ENCODE results near the gene SAMM50.

Gene SAMM50

GRCh38 chr22:43955040-43955882, at the start of gene SAMM50:
SAMM50 (plus strand) TSS chr22:43955442; CDS start chr22:43955578, 136 bp downstream.
- peak; percentile 94 for DNase-seq (ENCODE audit: low read depth)

- DNase-seq (ENCODE audit: low read depth), result no peak
These were observed 49.6 kb upstream of the SAMM50 start for GRCh38 chr22:43905681-43906080.

DNA sequence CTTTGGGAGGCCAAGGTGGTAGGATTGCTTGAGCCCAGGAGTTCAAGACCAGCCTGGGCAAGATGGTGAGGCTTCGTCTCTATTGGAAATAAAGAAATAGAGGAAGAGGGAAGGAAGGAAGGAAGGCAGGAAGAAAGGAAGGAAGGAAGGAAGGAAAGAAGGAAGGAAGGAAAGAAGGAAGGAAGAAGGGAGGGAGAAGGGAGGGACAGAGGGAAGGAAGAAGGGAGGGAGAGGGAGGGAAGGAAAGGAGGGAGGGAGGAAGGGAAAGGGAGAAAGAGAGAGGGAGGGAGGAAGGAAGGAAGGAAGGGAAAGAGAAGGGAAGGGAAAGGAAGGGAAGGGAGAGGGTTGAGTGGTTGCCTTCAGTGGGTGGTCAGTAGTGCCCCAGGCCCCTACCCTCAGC, 45.5 kb upstream of the SAMM50 start:
- DNase-seq (ENCODE audit: low read depth), result no peak

DNA sequence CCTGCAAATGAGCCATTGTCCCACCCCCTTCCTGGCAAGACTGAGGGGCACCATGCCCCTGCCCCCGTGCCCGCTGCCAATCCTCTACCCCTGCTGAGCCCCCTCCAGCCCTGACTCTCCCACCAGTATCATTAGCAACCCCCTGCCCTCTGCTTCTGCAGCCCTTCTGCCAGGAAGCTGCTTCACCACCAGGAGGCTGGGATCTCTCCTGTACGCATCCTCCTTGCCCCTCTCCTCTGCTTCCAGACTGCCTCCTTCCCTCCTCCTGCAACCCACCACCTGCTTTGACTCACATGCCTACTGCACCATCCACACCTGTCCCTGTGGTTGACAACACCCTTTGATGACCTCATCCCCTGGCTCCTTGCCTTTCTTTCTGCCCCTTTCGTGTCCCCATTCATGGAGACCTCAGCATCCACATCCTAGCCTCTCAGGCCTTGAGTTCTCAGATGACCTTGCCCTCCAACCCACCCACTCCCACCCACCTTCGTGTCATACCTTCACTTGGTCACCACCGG, 45.0 kb upstream of the SAMM50 start:
- DNase-seq (ENCODE audit: low read depth), result no peak

DNA sequence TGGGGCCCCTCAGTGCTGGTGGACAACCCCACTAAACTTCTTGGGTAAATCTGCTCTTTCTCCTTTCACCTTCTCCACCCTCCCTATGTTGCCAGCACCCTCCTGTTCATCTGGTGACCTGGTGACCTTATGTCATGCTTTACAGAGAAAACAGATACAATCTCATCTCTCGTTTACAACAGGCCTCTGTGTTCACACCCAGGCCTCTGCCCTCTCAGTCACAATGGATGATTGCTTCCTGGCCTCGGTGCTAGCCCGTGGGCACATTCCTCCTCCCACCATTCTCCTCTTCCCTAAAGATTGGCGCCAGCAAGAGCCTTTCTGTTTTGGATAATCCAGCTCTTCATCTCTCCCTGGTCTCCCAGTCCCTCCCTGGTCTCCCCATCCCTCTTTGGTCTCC, 43.9 kb upstream of the SAMM50 start:
- DNase-seq (ENCODE audit: low read depth), result no peak

GRCh38 chr22:43917521-43917920, 37.7 kb upstream of the SAMM50 start:
- peak; percentile 38 for DNase-seq (ENCODE audit: low read depth)

GRCh38 chr22:43919106-43919973, 35.9 kb upstream of the SAMM50 start:
- DNase-seq (ENCODE audit: low read depth), result peak; percentile 86

DNA sequence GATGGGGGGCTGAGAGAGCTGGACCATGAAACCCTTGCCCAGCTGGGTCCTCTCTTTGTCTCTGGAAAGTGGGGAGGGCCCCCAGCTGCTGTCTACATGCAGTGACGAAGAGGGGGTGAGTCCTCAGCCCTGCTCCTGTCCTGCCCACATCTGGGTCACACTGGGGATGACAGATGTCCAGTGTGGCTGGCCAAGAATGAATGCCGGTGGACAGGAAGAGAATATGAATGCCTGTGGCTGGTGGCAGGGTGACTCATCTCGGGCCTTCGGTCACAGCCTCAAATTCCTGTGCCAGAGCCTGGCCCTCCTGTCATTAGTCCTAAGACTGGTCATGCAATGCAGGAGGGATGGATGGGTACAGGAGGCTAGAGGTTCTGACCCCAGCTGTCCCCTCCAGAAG, 33.9 kb upstream of the SAMM50 start:
- peak; percentile 91 for DNase-seq (ENCODE audit: low read depth)

GRCh38 chr22:43922123-43922522, 33.1 kb upstream of the SAMM50 start:
- DNase-seq (ENCODE audit: low read depth), result no peak

- peak; percentile 53 for DNase-seq (ENCODE audit: low read depth)
These were observed 32.1 kb upstream of the SAMM50 start for GRCh38 chr22:43923191-43923590.

- peak; percentile 88 for DNase-seq (ENCODE audit: low read depth)
These were observed 31.4 kb upstream of the SAMM50 start, which contains the start of gene PNPLA3 for GRCh38 chr22:43923631-43924464. PNPLA3 (plus strand) TSS chr22:43923805; CDS start chr22:43923912, 107 bp downstream.

- DNase-seq (ENCODE audit: low read depth), result no peak
These were observed 30.4 kb upstream of the SAMM50 start for GRCh38 chr22:43924877-43925276.

DNA sequence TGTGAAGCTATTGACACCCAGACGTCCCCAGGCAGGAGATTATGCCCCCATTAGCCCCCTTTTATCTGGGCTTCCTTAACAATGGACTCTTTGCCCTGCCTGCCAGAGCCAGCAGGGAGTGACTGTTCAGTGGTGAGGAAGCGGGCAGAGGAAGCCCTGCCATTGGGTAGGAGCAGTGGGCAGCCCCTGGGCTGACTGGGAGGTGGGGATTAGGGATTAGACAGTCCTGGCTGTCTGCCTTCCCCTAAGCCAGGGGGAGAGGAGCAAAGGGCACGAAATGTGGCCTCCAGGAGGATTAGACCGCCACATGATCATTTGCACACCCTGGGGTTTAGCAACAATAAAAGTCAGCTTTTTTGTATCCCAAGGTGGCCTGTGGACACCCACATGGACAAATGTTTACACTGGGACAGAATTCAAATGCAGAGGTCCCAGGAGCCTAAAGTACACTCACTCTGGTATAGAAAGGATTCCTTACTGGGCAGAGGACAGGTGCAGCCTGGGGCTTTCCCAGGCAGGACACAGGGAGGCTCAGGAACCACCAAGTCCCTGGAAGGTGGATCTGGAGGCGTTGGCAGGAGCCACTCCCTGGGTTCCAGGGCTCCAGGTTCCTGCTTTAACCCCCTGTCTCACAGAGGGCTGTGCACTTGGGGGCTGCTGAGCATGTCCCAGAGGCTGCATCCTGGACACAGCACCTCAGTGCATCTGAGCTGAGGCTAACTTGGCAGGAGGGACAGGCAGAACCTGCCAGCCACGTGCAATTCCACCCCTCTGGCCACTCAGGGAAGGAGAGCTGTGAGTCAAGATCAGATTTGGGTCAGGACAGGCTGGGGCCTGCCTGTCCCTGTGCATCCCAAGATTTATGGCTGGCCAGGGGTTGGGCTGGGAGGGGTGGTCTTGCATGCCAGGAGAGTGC, 29.6 kb upstream of the SAMM50 start:
- peak; percentile 12 for DNase-seq (ENCODE audit: low read depth)

- no peak for DNase-seq (ENCODE audit: low read depth)
These were observed 28.9 kb upstream of the SAMM50 start for GRCh38 chr22:43926349-43926710.

DNA sequence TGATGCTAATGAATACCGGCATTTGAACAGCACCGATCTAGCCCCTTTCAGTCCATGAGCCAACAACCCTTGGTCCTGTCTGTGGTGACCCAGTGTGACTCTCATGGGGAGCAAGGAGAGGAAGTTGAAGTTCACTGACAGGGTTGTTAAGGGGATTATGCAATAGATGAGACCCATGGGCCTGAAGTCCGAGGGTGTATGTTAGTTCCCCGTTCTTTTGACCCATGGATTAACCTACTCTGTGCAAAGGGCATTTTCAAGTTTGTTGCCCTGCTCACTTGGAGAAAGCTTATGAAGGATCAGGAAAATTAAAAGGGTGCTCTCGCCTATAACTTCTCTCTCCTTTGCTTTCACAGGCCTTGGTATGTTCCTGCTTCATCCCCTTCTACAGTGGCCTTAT, 26.8 kb upstream of the SAMM50 start:
- no peak for DNase-seq (ENCODE audit: low read depth)

DNA sequence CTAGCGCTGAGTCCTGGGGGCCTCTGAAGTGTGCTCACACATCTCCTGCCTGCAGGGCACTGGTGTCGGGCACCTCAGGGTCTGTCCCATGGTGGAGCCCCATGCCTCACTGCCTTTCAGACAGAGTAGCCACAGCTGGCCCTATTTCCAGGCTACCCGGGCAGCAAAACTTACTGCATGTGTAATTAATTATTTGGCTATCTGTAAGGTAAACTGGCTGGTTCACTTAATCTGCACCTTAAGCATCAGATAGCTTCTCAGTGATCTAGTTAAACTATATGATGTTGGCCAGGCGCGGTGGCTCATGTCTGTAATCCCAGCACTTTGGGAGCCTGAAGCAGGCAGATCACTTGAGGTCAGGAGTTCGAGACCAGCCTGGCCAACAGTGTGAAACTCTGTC, 26.3 kb upstream of the SAMM50 start:
- no peak for DNase-seq (ENCODE audit: low read depth)

DNA sequence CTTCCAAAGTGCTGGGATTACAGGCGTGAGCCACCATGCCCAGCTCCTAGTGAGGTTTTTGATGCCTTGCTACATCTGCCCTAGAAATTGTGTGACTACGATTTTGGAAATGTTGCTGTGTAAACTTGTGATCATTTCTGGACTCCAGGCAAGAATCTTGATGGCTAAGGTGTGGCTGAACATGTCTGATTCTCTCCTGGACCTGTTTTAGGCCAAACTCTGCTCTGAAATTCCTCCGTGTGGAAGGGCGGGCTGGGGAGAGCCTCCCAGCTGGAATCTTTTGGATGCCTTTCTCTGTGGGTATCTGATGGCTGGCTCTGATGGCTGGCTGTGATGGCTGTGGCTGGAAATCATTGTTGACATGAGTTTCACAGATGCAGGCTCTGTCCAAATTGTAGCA, 23.5 kb upstream of the SAMM50 start:
- DNase-seq (ENCODE audit: low read depth), result no peak

DNA sequence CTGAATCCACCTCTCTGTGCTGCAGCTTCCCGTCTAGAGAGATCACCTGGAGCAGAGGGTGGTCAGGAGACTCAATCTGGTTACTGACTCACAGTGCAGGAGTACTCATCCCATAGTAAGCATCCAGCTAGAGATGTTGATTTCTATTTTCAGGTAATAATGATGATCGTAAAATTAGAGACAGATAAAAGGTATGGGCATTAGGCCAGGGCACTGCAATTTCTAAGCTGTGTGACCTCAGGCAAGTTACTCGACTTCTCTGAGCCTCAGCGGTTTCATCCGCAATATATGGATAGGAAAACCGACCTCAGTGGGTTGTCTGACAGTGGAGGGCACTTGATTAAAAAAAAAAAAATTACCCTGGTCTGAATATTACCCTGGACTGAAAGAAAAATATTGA, 13.8 kb upstream of the SAMM50 start:
- DNase-seq (ENCODE audit: low read depth), result no peak

DNA sequence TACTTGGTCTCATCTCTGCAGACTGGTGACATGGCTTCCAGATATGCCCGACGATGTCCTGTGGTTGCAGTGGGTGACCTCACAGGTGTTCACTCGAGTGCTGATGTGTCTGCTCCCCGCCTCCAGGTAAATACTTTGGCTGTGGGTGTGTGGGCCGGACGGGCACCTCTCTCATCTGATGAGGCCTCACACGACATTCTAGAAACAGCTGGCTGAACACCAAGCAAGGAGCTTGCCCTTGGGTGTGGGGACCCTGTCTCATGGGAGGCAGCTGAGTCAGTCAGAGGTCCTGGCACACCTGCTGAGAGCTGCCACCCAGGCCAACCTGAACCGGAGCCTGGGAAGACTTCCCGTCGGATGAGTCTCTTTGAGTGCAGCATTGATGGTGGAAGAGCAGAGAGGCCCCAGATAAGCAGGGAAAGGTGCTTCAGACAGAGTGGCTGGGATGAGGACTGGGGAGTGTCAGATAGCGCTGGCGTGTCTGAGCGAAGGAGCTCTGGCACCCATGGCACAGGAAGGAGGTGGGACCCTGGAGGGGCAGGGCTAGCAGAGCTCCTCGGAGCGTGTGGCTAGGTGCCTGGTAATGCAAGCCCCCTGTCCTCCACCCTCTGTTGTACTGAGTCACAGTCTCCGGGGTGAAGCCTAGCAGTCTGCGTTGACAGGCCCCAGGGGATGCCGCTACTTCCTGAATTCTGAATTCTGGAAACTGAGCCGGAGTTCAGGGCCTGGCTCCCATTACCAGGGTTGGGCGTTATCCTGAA, 10.4 kb upstream of the SAMM50 start:
- no peak for DNase-seq (ENCODE audit: low read depth)

Data from ELR (cell line).